NB4 (cell line): ENCODE measurements around the gene APOBEC2.

Source experiments
- CTCF ChIP-seq: IDR thresholded peaks from one replicate; pipeline ENCODE4 v1.5.1; 2012; ENCODE audit warnings: low read depth, low read length
- MYC ChIP-seq: IDR thresholded peaks from 2 replicates; pipeline ENCODE4 v1.6.1; 2011; ENCODE audit warnings: low read depth, low read length

GRCh38 chr6:41047306-41047705, 5.7 kb upstream of the APOBEC2 start:
- no peak for TF ChIP-seq CTCF
- TF ChIP-seq MYC = no peak
